Stimulated activated CD4-positive, alpha-beta T cell treated with anti-CD3 and anti-CD28 coated beads, Interleukin-4, amount 100 ng/mL, for 48 hours (primary cell): Measurements from ENCODE around the gene SYCE1.
"Not testable (repeated sequence)": the region's sequence is repeated elsewhere in the genome, so short reads cannot be mapped to it uniquely, and the experiment has no call there.

ENCODE experiments used
- DNase-seq, 2 donors: peaks; one replicate each; pipeline ENCODE4 v3.0.0-alpha.2; 2020; ENCODE audit warnings: low read depth in 2 of 2

SYCE1 gene

GRCh38 chr10:133557381-133557780 lies 8.0 kb downstream of the SYCE1 start:
- no peak for DNase-seq

GRCh38 chr10:133555521-133555920 lies 9.9 kb downstream of the SYCE1 start:
- no peak for DNase-seq

DNA sequence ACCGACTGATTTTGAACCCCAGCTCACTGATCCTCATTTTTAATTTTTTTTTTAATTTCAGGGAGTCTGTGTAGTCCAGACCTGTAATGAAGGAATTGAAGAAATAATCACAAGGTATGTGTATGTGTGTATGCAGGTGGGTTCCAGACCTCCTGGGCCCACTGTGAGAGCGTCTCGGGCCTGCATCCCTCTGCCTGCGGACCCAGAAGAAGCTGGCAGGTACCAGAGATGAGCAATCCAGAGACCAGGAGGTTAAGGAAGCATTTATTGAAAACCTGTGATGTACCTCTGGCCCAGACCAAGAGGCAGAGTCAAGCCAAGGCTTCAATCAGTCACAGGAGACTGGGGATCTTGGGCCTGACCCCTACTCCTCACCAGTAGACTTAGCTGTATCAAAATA lies 10.8 kb downstream of the SYCE1 start:
- DNase-seq = no peak

GRCh38 chr10:133544506-133544905 lies 20.9 kb downstream of the SYCE1 start:
- no peak for DNase-seq

GRCh38 chr10:133541441-133541975 lies 23.9 kb downstream of the SYCE1 start:
- not testable (repeated sequence) for DNase-seq

DNA sequence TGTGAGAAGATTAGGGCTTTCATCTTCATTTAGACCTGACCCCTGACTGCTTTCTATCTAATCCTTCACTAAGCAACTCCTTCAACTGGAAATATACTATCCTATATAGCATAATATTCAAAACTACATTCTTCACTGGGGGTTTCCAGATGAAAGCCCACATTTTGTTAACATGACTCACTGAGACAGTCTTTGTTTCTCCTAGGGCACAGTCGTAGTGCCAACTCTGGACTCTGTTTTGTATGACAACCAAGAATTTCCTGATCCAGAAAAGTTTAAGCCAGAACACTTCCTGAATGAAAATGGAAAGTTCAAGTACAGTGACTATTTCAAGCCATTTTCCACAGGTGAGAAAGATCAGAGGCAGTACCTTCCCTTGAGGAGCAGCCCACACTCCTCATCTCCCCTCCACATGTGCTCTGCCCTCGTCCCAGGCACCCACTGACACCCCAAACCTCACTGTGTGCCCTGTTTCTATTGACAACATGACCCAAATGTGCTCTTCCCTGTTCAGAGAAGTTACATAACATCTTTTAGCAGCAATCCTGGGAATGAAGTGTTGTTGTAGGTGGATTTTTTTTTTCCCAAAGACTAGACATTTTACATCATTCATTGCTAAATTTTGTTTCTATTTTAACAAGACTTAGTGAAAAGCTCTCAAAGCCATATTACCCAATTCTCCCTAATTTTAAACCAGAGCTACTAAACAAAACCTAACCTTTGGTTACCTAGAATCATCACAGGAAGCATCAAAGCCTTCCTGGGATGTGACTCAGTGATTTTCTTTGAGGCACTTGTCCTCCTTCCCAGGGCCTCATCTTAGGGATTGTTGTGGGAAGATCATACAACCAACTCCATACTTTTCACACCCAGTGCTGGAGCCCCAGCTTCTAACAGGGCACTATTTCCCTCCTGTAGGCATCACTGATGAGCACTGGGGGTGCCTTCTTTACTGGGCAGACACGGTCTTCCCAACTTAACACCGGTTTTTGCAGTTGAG lies 27.5 kb downstream of the SYCE1 start:
- DNase-seq = no peak

DNA sequence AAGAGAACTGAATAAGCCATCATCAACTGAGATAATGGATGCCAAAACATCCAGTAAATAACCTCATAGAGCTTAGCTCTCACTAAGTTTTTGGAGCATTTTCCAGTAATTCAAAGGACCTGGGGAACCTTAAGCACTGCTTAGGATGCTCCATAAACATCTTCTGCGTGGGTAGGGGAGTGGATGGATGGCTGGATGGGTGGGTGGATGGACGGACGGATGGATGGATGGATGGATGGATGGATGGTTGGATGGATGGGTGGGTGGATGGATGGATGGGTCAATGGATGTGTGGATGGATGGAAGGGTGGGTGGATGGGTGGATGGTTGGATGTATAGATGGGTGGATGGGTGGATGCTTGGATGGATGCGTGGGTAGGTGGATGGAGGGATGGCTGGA lies 29.2 kb downstream of the SYCE1 start:
- DNase-seq = no peak

DNA sequence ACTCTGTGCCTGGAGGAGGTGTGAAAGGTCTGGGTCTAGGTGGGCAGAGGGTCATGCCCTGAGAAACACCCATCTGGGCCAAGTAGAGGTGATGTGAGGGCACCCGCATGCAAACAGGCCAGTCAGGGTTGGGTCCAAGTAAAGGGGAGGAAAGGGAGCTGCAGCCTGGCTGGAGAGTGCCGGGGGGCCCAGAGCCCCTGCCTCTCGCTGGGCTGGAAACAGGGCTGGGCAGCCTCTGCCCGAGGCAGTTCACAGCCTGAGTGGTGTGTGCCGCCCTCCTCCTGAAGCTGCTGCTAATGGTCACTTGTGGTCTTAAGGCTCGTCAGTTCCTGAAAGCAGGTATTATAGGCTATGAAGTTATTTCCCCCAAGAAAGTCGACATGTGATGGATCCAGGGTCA lies 31.0 kb downstream of the SYCE1 start:
- DNase-seq = no peak

DNA sequence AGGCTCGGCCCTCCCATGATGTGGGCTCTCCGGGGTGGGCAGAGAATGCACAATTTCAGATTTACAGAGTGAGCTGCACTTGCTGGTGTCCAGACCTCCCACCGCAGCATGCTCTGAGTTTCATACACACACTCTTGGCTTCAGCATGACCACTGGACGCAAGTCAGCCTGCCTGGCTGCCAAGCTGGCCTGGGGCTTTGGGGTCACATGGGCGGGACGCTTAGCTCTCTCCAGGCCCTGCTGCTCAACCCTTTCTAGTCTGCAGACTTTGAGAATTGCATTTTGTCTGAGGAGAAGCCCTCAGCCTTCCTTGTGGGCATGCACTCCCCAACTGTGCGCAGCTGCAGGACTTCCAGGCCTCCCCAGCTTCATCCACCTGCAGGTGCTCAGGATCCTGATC lies 32.5 kb downstream of the SYCE1 start:
- no peak for DNase-seq

DNA sequence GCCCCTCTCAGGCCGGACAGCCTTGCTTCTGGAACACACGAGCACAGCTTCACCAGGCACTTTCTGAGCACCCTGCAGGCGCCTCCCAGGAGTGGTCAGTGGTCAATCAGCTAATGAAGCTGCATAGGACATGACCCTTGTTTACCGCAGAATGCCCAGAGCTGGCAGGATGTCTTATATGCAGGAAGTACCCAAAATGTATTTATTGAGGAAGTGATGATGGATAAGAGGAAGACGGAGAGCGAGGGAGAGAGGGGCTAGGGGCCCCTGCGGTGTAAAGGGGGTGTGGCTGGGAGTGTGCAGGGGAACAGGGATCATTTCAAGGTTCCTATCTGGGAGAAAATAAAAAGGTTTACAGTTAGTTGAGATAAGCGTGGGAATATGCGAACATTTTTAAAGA lies 34.9 kb downstream of the SYCE1 start:
- no peak for DNase-seq

DNA sequence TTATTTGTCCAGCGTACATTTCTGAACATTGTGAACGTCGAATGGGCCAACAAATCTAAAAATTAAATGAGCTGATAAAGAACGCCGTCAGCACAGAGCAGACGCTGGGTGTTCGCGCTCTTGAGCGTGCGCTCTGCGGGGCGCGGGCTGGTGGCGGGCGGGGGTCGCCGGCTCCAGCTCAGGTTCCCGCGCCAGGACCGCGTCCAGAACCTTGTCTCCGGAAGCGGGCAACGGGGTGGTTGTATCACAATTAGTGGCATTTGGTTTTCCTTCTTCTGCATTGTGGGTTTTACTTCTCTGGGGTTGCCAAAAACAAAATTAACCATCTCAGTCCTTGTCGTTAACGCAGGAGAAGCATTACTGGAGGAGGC lies 35.8 kb downstream of the SYCE1 start:
- no peak for DNase-seq

DNA sequence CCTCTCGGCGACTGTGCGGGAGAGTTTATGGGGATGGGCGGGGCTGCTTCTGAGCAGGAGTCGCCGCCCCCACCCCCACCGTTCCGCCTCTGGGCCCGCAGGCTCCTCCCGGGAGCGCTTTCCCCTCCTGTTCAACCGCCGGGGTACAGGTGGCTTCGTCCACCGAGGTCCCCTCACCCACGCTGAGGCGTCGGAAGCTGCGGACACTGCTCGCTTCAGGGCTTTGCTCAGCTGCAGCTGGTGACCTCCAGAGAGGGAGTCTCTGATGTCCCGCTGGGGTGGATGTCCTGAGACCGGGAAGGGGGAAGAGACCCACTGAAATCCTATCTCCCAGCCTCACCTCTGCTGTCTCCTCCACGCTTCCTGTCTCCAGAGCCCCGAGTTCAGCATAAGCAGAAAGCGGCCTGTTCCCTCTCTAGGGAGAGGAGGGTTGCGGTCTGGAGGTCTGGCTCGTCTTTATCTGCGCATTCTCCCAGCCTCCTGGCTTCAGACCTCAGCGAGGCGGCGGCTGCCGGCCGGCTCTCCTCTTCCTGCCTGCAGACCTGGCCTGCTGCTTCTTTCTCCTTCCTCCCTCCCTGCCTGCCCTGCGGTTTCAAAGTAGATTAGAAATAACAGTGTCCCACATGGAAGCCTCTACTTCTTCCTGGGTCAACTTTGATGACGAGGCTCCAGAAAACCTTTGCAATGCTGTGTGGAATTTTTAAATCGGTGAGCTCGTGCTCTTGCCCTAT lies 36.4 kb downstream of the SYCE1 start:
- DNase-seq = no peak

DNA sequence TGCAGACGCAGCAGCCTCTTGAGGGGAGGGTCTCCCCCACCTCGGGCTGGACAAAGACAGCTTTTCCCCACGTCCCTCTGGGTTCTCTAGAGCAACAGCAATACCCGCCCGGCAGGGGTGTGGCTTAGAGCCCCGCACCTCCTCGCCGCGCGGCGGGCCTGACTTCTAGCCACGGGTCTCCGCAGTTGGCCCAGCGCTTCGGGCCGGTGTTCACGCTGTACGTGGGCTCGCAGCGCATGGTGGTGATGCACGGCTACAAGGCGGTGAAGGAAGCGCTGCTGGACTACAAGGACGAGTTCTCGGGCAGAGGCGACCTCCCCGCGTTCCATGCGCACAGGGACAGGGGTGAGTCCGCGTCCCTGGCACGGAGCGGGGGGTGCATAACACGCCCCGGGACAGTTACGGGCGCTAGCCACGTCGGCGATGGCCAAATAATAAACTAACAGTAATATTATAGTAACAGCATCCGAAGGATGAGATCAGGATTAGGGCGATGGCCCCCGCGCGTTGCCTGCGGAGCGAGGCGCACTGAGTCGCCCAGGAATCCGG lies 37.0 kb downstream of the SYCE1 start:
- DNase-seq = no peak

DNA sequence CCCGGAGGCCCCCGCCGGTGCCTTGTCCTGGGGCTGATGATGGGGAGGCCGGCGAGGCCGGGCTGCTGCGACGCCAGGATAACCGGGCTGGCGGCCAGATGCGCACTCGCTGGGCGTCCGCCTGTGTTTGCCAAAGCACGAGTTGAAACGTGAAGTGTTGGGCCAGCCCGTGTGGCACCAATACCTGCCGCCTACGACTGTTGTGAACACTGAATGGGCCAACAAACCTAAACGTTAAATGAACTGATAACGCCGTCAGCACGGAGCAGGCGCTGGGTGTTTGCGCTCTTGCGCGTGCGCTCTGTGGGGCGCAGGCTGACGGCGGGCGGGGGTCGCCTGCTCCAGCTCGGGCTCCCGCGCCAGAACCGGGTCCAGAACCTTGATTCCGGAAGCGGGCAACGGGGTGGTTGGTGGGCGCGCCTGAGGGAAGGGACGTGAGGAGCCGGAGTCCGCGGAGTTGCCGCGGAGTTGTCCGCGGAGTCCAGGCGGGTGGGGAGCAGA lies 37.6 kb downstream of the SYCE1 start:
- DNase-seq = no peak

- DNase-seq = no peak
These were observed 38.3 kb downstream of the SYCE1 start, which contains the start of gene CYP2E1 for GRCh38 chr10:133526957-133527588. Gene CYP2E1 (plus strand): TSS chr10:133527363. CDS start chr10:133527396, 33 bp downstream.

- DNase-seq = no peak
These were observed 39.9 kb downstream of the SYCE1 start for GRCh38 chr10:133525444-133525843.

DNA sequence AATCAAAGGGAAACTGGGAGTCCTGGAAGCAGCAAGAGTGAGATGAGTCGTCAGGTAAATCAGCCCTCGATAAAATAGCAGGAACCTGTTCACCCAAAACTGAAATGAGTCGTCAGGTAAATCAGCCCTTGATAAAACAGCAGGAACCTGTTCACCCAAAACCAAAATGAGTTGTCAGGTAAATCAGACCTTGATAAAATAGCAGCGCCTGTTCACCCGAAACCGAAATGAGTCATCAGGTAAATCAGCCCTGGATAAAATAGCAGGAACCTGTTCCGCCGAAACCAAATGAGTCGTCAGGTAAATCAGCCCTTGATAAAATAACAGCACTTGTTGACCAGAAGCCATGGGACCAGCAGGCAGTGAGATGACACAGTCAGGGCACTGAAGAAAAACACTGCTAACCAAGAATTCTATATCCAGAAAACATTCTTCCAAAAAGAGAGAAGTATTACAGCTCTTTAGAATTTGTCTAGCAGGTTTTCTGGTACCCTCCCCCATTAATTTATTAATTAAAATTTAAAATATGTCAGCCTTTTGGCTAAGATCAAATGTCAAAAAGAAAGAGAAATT lies 41.7 kb downstream of the SYCE1 start:
- no peak for DNase-seq

GRCh38 chr10:133520193-133520738 lies 45.1 kb downstream of the SYCE1 start:
- DNase-seq = peak; percentile 89 to 98

DNA sequence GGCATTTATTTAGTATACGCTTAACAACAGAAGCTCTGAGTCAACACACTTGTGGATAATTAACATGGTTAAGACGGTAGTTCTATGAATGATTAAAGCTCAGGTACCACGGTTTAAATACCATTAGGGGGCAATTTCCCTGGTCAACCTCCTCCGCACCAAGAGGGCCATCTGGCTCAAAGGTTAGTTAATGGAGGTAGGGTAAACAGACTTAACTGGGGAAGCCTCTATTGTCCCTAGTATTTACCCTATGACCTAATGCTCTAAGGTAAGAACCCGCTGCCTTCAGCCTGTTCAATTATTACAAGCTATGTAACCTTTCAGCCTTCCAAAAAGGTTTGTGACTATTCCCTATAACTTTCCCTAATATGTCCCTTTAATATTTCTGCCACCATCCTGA lies 46.9 kb downstream of the SYCE1 start:
- DNase-seq = not testable (repeated sequence)

- DNase-seq = no peak
These were observed 49.3 kb downstream of the SYCE1 start for GRCh38 chr10:133516057-133516456.

DNA sequence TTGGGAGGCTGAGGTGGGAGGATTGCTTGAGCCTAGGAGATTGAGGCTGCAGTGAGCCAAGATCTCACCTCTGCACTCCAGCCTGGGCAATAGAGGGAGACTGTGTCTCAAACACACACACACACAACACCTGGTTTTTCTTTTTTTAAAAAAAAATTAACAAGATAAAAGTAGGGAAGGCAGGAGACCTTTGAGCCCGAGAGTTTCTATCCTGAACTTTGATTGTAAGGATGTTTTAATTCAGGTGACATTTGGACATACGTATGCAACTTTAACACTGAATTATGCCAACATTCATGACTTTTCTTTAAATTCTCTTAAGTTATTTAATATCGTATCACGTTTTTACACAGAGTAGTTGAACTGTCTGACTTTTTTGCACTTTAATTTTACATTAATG lies 49.9 kb downstream of the SYCE1 start:
- DNase-seq = no peak
